ENCODE data around the gene EXOSC5. TPM values are rescaled to one million over a fixed set of nuclear protein-coding genes. Genes with fewer than 3 reads are reported as not detected.
A peak's percentile ranks its signal among the peaks of the same experiment; 100 is the strongest.
"Not testable (repeated sequence)": the region's sequence is repeated elsewhere in the genome, so short reads cannot be mapped to it uniquely, and the experiment has no call there.

The EXOSC5 gene
- total RNA-seq, 2 donors from 2014 or later, result 30.3 to 30.7 TPM

DNA sequence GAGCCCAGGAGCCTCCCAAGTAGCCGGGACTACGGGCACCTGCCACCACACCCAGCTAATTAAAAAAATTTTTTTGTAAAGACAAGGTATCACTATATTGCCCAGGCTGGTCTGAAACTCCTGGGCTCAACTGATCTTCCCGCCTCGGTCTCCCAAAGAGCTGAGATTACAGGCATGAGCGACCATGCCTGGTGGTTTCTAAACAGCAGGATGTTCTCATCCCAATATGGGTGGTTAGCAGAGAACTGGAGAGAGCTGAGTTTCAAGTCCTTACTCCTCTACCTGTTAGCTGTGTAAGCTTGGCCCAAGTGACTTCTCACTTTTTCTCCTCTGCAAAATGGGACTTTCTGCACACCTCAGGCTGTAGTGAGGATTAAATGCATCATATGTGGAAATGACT, 12.8 kb downstream of the EXOSC5 start:
- no peaks in the 10 kb centered on the region for H3K4me1 Mint-ChIP-seq (ENCODE audit: low read depth)
- H3K4me3 Mint-ChIP-seq, result no peak overlapping the region
- DNase-seq (no peak), ATAC-seq (replicated peaks in 1 of 2) (no peak)
- H3K36me3 Mint-ChIP-seq (ENCODE audit: insufficient read depth in 2 of 2), result peaks cover 0 to 2% of the 10 kb centered on the region in 2 donors
- no peaks in the 10 kb centered on the region for H3K9me3 Mint-ChIP-seq
- no peaks in the 10 kb centered on the region for H3K27me3 Mint-ChIP-seq (ENCODE audit: low read depth)
- no peak overlapping the region for H3K27ac Mint-ChIP-seq

DNA sequence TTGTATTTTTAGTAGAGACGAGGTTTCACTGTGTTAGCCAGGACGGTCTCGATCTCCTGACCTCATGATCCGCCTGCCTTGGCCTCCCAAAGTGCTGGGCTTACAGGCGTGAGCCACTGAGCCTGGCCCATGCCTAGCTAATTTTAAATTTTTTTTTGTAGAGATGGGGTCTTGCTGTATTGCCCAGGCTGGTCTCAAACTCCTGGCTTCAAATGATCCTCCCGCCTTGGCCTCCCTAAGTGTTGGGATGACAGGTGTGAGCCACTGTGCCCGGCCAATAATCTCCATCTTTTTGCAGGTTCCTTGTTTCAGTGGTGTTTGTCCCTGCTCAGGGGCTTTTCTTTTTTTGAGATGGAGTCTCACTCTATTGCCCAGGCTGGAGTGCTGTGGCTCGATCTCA, 15.6 kb downstream of the EXOSC5 start:
- H3K27ac Mint-ChIP-seq; DNase-seq; H3K4me1 Mint-ChIP-seq (ENCODE audit: low read depth); H3K9me3 Mint-ChIP-seq; H3K36me3 Mint-ChIP-seq (ENCODE audit: insufficient read depth in 2 of 2); ATAC-seq (replicated peaks in 1 of 2); H3K4me3 Mint-ChIP-seq; H3K27me3 Mint-ChIP-seq (ENCODE audit: low read depth): not testable (repeated sequence)

DNA sequence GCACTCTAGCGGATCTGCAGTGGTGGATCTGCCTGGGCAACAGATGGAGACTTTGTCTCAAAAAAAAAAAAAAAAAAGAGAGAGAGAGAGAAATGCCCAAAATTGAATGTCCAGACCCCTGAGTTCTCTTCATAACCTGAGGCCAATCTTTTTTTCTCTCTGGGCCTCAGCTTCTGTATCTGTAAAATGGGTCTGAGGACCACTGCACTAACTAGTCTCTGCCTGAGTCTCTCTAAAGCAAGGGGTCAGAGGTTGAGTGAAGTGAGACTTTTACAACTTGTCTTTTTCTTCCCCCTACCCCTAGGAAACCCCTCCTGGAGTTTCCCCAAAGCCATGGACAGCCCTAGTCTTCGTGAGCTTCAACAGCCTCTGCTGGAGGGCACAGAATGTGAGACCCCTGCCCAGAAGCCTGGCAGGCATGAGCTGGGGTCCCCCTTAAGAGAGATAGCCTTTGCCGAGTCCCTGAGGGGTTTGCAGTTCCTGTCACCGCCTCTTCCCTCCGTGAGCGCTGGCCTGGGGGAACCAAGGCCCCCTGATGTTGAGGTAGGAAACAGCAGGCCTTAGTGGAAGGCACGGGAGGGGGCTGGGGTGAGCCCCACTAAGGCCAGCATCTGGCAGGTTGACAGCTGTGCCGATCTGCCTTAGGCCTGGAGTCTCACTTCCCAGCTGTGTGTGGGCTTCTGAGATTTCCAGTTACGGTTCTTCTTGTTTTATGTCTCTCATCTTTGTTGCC, 19.0 kb downstream of the EXOSC5 start:
- DNase-seq (peak in 1 of 2 donors; percentile 28), ATAC-seq (replicated peaks in 1 of 2) (peak; percentile 25 to 50)
- H3K9me3 Mint-ChIP-seq, result no peaks in the 10 kb centered on the region
- H3K4me1 Mint-ChIP-seq (ENCODE audit: low read depth), result peaks cover 15% of the 10 kb centered on the region
- no peak overlapping the region for H3K27ac Mint-ChIP-seq
- no peaks in the 10 kb centered on the region for H3K27me3 Mint-ChIP-seq (ENCODE audit: low read depth)
- no peak overlapping the region for H3K4me3 Mint-ChIP-seq
- no peaks in the 10 kb centered on the region for H3K36me3 Mint-ChIP-seq (ENCODE audit: insufficient read depth in 2 of 2)

DNA sequence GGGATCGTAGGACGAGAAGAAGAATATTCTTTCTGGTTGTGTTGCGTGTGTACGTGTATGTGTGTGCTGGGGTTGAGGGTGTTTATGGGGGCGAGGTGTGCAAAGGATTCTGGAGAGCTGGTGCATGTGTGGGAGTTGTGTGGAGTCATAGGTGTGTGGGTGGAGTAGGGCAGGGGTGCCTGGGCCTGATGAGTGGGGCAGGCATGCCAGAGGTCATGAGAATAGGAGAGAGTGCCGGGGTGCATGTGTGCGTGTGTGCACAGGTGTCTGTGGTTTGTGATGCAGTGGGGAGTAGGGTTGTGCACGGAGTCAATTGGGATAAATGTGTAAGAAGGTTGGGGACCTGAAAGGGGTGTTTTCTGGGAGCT, 20.2 kb downstream of the EXOSC5 start:
- H3K9me3 Mint-ChIP-seq, result no peaks in the 10 kb centered on the region
- H3K36me3 Mint-ChIP-seq (ENCODE audit: insufficient read depth in 2 of 2), result no peaks in the 10 kb centered on the region
- H3K27ac Mint-ChIP-seq, result no peak overlapping the region
- DNase-seq (peak in 1 of 2 donors; percentile 11), ATAC-seq (replicated peaks in 1 of 2) (peak; percentile 45 to 62)
- peak overlapping the region; percentile 51 to 66 for H3K4me3 Mint-ChIP-seq
- peaks cover 15% of the 10 kb centered on the region for H3K4me1 Mint-ChIP-seq (ENCODE audit: low read depth)
- H3K27me3 Mint-ChIP-seq (ENCODE audit: low read depth), result no peaks in the 10 kb centered on the region

DNA sequence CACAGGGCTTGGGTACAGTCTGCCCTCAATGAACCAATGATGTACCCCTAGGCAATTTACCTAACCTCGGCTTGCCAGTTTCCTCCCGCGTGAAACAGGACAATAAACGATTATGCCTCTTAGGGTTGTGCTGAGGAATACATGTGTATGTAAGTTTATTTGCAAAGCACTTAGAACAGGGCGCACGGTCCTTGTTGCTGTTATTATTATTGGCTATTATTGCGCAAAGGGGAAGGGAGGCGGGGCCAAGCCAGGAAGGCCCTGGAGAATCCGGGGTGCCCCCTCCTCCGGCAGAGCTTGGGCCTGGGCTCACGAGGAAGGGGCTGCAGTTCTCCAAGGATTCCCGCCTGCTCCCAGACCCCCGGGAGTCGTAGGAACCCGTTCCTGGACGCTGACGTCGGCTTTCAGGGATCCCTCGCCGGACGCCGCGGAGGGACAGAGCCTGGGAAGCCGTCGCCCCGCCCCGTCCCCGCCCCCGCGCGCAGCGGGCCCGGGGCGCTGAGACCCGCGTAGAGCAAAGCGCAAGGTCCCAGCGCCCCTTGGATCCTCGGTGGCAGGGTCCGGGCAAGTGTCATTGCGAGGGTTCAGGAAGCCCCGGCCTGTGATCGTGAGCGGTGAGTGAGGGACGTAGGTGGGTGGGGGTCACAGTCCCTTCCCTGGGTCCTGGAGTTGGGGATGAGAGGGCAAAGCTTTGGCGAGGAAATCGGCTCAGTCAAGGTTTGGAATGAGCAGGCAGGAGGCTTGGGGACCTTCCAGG, 20.7 kb downstream of the EXOSC5 start, which contains the start of gene TMEM91:
Gene TMEM91 (plus strand): TSS at position 293 of the 757 bp plus-strand sequence. CDS start 1,777 bp downstream, outside the sequence.
- Mint-ChIP-seq H3K9me3 (no peaks in the 10 kb centered on the region), H3K4me1 (ENCODE audit: low read depth) (peaks cover 15% of the 10 kb centered on the region), H3K27me3 (ENCODE audit: low read depth) (no peaks in the 10 kb centered on the region), H3K36me3 (ENCODE audit: insufficient read depth in 2 of 2) (no peaks in the 10 kb centered on the region), H3K27ac (no peak within 1 kb of the TSS), H3K4me3 (peak within 1 kb of the TSS; percentile 51 to 66)
- ATAC-seq (replicated peaks in 1 of 2) (peak; percentile 54 to 70), DNase-seq (peak in 1 of 2 donors; percentile 19)

DNA sequence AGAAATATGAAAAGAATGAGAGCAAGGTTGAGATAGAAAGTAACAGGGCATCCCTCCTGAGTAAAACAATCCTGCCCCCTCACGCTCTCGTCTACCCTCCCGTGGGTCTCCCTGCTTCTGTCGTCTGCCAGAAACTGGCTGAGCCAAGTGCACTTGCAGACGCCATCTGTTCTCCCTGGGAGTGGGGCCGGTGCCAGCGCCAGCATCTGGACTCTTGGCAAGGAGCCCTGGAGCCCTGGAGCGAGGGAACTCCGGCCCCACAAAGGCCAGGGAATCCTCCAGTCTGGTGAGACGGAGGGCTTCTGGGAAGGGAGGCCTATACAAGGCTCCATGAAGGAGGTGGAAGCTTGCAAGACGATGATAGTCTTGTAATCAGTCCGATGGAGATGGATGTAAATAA, 23.2 kb downstream of the EXOSC5 start:
- H3K36me3 Mint-ChIP-seq (ENCODE audit: insufficient read depth in 2 of 2), result no peaks in the 10 kb centered on the region
- DNase-seq (no peak), ATAC-seq (replicated peaks in 1 of 2) (no peak)
- H3K27me3 Mint-ChIP-seq (ENCODE audit: low read depth), result no peaks in the 10 kb centered on the region
- H3K4me3 Mint-ChIP-seq, result no peak overlapping the region
- peaks cover 15% of the 10 kb centered on the region for H3K4me1 Mint-ChIP-seq (ENCODE audit: low read depth)
- H3K27ac Mint-ChIP-seq, result no peak overlapping the region
- H3K9me3 Mint-ChIP-seq, result no peaks in the 10 kb centered on the region

DNA sequence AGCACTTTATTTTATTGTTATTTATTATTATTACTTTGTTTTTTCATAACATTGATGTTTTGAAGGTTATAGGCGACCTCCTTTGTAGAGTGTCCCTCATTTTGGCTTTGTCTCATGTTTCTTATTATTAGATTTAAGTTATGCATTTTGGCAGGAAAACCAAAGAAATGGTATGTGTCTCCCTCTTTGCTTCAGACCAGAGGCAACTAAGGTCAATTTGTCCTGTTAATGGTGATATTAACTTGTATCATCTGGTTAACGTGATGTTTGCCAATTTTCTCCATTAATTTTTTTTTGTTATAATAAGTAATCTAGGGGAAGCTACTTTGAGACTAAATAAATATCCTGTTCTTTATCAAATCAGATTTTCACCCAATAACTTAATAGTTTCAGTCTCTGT, 24.7 kb downstream of the EXOSC5 start:
- DNase-seq, result no peak
- Mint-ChIP-seq H3K4me1 (ENCODE audit: low read depth) (peaks cover 21% of the 10 kb centered on the region), H3K4me3 (no peak overlapping the region), H3K27ac (no peak overlapping the region), H3K27me3 (ENCODE audit: low read depth) (no peaks in the 10 kb centered on the region), H3K36me3 (ENCODE audit: insufficient read depth in 2 of 2) (no peaks in the 10 kb centered on the region), H3K9me3 (no peaks in the 10 kb centered on the region)
- no peak for ATAC-seq (replicated peaks in 1 of 2)

DNA sequence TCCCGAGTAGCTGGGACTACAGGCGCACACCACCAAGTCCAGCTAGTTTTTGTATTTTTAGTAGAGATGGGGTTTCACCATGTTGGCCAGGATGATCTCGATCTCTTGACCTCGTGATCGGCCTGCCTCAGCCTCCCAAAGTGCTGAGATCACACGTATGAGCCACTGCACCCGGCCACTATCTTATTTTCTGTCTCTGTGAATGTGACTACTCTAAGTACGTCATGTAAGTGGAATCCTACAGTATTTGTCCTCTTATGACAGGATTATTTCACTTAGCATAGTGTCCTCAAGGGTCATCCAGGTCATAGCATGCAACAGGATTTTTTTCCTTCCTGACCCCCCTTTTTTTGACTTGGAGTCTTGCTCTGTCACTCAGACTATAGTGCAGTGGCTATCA, 25.6 kb downstream of the EXOSC5 start:
- Mint-ChIP-seq H3K9me3 (no peaks in the 10 kb centered on the region), H3K27me3 (ENCODE audit: low read depth) (no peaks in the 10 kb centered on the region), H3K27ac (no peak overlapping the region), H3K4me3 (no peak overlapping the region), H3K4me1 (ENCODE audit: low read depth) (peaks cover 17% of the 10 kb centered on the region), H3K36me3 (ENCODE audit: insufficient read depth in 2 of 2) (no peaks in the 10 kb centered on the region)
- ATAC-seq (replicated peaks in 1 of 2), result no peak
- no peak for DNase-seq

DNA sequence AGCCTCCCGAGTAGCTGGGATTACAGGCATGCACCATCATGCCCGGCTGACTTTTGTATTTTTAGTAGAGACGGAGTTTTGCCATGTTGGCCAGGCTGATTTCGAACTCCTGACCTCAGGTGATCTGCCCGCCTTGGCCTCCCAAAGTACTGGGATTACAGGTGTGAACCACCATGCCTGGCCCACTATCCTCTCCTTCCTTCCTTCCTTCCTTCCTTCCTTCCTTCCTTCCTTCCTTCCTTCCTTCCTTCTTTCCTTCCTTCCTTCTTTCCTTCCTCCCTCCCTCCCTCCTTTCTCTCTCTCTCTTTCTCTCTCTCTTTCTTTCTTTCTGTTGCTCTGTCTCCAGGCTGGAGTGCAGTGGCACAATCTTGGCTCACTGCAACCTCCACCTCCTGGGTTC, 26.0 kb downstream of the EXOSC5 start:
- H3K27me3 Mint-ChIP-seq (ENCODE audit: low read depth); H3K9me3 Mint-ChIP-seq; H3K4me3 Mint-ChIP-seq; ATAC-seq (replicated peaks in 1 of 2); H3K27ac Mint-ChIP-seq; DNase-seq; H3K36me3 Mint-ChIP-seq (ENCODE audit: insufficient read depth in 2 of 2): not testable (repeated sequence)
- peaks cover 19% of the 10 kb centered on the region for H3K4me1 Mint-ChIP-seq (ENCODE audit: low read depth)

DNA sequence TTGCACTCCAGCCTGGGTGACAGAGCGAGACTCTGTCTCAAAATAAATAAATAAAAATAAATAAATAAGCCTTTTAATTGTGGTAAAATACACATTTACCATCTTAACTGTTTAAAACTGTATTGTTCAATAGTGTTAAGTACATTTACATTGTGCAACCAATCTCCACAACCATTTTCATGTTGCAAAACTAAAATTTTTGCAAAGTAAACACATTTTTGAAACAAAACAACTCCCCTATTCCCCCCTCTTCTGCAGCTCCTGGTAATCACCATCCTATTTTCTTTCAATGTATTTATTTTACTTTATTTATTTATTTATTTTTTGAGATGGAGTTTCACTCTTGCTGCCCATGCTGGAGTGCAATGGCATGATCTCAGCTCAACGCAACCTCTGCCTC, 27.4 kb downstream of the EXOSC5 start:
- Mint-ChIP-seq H3K4me1 (ENCODE audit: low read depth) (peaks cover 16% of the 10 kb centered on the region), H3K27ac (no peak overlapping the region), H3K36me3 (ENCODE audit: insufficient read depth in 2 of 2) (no peaks in the 10 kb centered on the region), H3K4me3 (no peak overlapping the region), H3K9me3 (no peaks in the 10 kb centered on the region), H3K27me3 (ENCODE audit: low read depth) (no peaks in the 10 kb centered on the region)
- DNase-seq (no peak), ATAC-seq (replicated peaks in 1 of 2) (no peak)

DNA sequence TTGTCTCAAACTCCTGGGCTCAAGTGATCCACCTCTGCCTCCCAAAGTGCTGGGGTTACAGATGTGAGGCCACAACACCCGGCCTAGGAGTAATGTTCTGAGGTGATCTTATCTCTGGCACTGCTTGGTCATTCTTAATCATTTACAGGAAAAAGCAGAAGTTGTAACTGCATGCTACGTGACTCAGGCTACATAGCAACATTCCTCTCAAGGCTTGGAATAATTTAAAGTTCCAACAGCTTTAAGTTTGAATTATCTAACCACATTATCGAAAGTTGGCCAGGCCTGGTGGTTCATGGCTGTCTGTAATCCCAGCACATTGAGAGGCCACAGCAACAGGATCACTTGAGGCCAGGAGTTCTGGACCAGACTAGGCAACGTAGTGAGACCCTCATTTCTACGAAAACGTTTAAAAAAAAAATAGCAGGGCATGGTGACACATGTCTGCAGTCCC, 29.3 kb downstream of the EXOSC5 start:
- no peak overlapping the region for H3K27ac Mint-ChIP-seq
- no peak overlapping the region for H3K4me3 Mint-ChIP-seq
- peaks cover 23% of the 10 kb centered on the region for H3K4me1 Mint-ChIP-seq (ENCODE audit: low read depth)
- DNase-seq (no peak), ATAC-seq (replicated peaks in 1 of 2) (no peak)
- H3K36me3 Mint-ChIP-seq (ENCODE audit: insufficient read depth in 2 of 2), result peaks cover 0 to 3% of the 10 kb centered on the region in 2 donors
- no peaks in the 10 kb centered on the region for H3K9me3 Mint-ChIP-seq
- no peaks in the 10 kb centered on the region for H3K27me3 Mint-ChIP-seq (ENCODE audit: low read depth)

DNA sequence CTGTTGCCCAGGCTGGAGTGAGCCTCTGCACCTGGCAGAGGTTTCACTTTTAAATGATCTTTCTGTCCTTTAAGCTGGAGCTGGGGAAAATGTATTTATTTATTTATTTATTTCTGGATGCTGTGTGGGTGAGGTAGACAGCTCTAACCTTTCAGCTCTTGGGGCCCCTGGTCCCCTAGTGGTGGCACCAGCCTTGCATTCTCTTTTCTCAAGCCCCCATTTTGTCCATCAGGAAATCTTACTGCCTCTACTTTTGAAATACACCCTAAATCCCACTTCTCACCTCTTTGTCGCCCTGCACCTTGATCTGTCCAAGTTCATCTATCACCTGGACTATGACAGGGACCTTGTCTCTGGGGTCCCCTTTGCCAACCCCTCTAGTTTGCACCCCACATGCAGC, 31.1 kb downstream of the EXOSC5 start:
- H3K27ac Mint-ChIP-seq, result no peak overlapping the region
- ATAC-seq (replicated peaks in 1 of 2) (no peak), DNase-seq (peak; percentile 23 to 33)
- peaks cover 0 to 3% of the 10 kb centered on the region in 2 donors for H3K36me3 Mint-ChIP-seq (ENCODE audit: insufficient read depth in 2 of 2)
- no peaks in the 10 kb centered on the region for H3K27me3 Mint-ChIP-seq (ENCODE audit: low read depth)
- H3K4me1 Mint-ChIP-seq (ENCODE audit: low read depth), result peaks cover 29% of the 10 kb centered on the region
- peak overlapping the region in 1 of 2 donors; percentile 24 for H3K4me3 Mint-ChIP-seq
- no peaks in the 10 kb centered on the region for H3K9me3 Mint-ChIP-seq

DNA sequence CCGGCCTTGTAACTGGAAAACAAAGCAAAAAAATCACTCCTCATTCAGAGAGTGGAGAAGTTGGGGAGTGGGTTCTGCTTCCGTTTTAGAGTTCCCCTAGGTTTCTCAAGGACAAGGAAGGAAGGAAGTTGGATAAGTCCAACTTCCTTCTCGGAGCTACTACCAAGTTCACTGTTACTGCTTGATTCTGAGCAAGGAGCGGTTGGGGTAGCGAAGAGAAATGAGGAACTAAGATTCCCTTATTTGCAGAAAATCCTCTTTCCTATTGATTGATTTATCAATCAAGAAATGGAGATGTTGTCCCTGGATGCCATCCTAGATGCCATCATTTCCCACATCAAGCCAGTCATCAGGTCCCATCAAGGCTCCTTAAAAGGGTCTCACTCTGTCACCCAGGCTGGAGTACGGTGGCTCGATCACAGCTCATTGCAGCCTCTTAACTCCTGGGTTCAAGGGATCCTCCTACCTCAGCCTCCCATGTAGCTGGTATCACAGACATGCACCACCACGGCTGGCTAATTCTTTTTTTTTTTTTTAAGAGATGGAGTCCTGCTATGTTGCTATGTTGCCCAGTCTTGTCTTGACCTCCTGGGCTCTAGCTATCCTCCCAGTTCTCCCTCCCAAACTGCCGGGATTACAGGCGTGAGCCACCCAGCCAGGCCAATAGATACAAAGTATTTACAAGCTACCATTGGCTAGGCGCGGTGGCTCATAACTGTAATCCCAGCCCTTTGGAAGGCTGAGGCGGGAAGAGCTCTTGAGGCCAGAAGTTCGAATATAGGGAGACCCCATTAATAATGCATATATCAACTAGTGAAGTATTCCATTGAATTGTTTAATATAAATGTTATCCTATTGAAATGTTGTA, 32.4 kb downstream of the EXOSC5 start:
- no peaks in the 10 kb centered on the region for H3K9me3 Mint-ChIP-seq
- peak overlapping the region; percentile 95 to 98 for H3K4me3 Mint-ChIP-seq
- H3K36me3 Mint-ChIP-seq (ENCODE audit: insufficient read depth in 2 of 2), result peaks cover 2 to 3% of the 10 kb centered on the region in 2 donors
- peaks cover 31% of the 10 kb centered on the region for H3K4me1 Mint-ChIP-seq (ENCODE audit: low read depth)
- no peaks in the 10 kb centered on the region for H3K27me3 Mint-ChIP-seq (ENCODE audit: low read depth)
- ATAC-seq (replicated peaks in 1 of 2), result no peak
- peak overlapping the region; percentile 88 for H3K27ac Mint-ChIP-seq
- DNase-seq, result peak in 1 of 2 donors; percentile 6
